NB4 (cell line): ENCODE measurements around the gene TNFRSF6B.
"Not testable (repeated sequence)": the region's sequence is repeated elsewhere in the genome, so short reads cannot be mapped to it uniquely, and the experiment has no call there.

Experiments
- DNase-seq: peaks from one replicate; pipeline ENCODE4 v3.0.0; 2010; ENCODE audit warnings: low read depth
- H3K4me3 ChIP-seq: one replicate; pipeline ENCODE4 v1.5.1; 2011; ENCODE audit warnings: mild to moderate bottlenecking, low read depth, low read length, moderate library complexity
- CTCF ChIP-seq: IDR thresholded peaks from one replicate; pipeline ENCODE4 v1.5.1; 2012; ENCODE audit warnings: low read depth, low read length
- MYC ChIP-seq: IDR thresholded peaks from 2 replicates; pipeline ENCODE4 v1.6.1; 2011; ENCODE audit warnings: low read depth, low read length
- POLR2A ChIP-seq: IDR thresholded peaks from 2 replicates; pipeline ENCODE4 v1.6.1; 2011; ENCODE audit warnings: mild to moderate bottlenecking; ENCODE audit not compliant: insufficient read length; ENCODE audit errors: extremely low read depth
- TF ChIP-seq, protein P1 (sequence below): IDR thresholded peaks from 2 replicates; pipeline ENCODE4 v1.6.1; 2011; ENCODE audit warnings: low read depth, low read length

TNFRSF6B gene

DNA sequence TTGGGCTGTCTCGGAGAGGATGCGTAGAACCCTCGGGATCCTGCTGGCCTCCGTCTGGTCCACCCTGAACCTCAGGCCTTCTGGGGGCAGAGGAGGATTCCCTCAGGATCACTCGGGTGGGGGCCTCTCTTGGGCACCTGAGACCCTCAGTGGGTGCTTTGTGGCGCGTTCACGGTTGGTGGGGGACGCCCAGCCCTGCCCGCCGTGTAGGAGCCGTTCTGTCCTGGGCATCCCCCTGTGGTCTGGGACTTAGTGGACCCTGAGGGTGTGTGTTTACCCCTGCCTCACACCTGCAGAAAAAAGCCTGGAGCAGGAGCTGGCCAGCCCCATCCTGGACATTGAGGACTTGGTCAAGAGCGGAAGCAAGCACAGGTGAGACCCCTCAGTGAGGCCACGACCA, 30.7 kb upstream of the TNFRSF6B start:
- no peak for DNase-seq
- TF ChIP-seq MYC (no peak), CTCF (no peak), POLR2A (no peak)
- TF ChIP-seq, protein P1, sequence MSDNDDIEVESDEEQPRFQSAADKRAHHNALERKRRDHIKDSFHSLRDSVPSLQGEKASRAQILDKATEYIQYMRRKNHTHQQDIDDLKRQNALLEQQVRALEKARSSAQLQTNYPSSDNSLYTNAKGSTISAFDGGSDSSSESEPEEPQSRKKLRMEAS = no peak
- H3K4me3 ChIP-seq = no peak overlapping the region

DNA sequence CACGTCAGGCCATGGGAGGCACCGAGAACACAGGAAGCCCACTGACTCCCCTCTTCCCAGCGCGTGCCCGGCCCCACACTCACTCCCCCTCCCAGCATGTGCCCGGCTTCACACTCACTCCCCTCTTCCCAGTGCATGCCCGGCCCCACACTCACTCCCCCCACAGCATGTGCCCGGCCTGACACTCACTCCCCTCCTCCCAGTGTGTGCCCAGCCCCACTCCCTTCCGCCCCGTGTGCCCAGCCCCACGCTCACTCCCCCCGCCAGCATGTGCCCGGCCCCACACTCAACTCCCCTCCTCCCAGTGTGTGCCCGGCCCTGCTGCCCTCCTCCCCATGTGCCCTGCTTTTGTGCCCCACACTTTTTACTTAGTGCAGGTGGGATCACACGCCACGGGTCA, 28.6 kb upstream of the TNFRSF6B start:
- no peak for DNase-seq
- H3K4me3 ChIP-seq = no peak overlapping the region
- TF ChIP-seq, protein P1 = no peak
- TF ChIP-seq MYC = no peak
- TF ChIP-seq POLR2A = no peak
- no peak for TF ChIP-seq CTCF

DNA sequence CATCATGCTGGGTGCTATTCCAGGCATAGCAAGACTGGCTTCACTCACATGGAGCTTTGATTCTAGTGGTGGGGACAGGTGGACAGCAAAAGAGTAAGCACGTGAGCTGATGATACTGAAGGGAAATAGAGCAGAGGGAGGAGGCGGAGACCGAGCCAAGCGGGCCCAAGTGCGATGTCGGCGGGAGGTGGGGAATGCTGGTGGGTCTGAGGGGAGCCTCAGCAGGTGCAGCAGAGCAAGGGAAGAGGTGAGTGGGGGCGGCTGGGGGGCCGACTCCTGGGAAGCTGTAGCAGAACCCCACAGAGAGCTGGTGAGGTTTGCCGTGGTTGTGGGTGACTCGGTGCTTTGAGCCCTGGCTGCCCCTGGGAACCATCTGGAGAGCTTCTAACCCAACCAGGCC, 28.1 kb upstream of the TNFRSF6B start:
- DNase-seq = no peak
- TF ChIP-seq MYC (no peak), POLR2A (no peak), CTCF (no peak)
- TF ChIP-seq, protein P1 = no peak
- no peak overlapping the region for H3K4me3 ChIP-seq

- DNase-seq = not testable (repeated sequence)
Measured at GRCh38 chr20:63671695-63672094, 24.8 kb upstream of the TNFRSF6B start.

GRCh38 chr20:63672666-63673065, 23.8 kb upstream of the TNFRSF6B start:
- no peak for DNase-seq
- TF ChIP-seq MYC = no peak
- no peak for TF ChIP-seq CTCF
- TF ChIP-seq, protein P1 = no peak
- no peak for TF ChIP-seq POLR2A
- no peak overlapping the region for H3K4me3 ChIP-seq

More at GRCh38 chr20:63671695-63672094, 24.8 kb upstream of the TNFRSF6B start:
- not testable (repeated sequence) for H3K4me3 ChIP-seq

DNA sequence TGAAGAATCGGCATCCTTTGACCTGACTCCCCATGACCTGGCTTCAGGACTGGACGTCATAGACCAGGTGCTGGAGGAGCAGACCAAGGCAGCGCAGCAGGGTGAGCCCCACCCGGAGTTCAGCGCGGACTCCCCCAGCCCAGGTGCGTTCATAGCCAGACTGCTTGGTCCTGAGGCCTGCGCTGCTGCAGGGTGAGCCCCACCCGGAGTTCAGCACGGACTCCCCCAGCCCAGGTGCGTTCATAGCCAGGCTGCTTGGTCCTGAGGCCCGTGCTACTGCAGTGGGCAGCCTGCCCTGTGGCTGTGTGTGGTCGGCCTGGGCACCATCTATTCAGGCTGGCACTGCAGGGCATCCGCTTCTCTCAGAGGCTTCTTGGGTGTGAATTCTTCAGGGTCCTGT, 22.5 kb upstream of the TNFRSF6B start:
- no peak for DNase-seq
- H3K4me3 ChIP-seq = no peak overlapping the region
- no peak for TF ChIP-seq MYC
- no peak for TF ChIP-seq POLR2A
- no peak for TF ChIP-seq CTCF
- TF ChIP-seq, protein P1 = no peak
